Transverse colon (tissue), 4 donors: Measurements from ENCODE around the gene KLHL22.

Source experiments
- CTCF ChIP-seq, 5 experiments: fragments of 200-600 bp in 3 of 5; fragments of 450-650 bp in 2 of 5; sonication (generic) in 3 of 5; IDR thresholded peaks; 1 replicate in 2 of 5; 2 replicates in 3 of 5; pipeline ENCODE4 v1.5.1; 2016 to 2017; ENCODE audit warnings: antibody characterized with exemption in 5 of 5, inconsistent platforms in 3 of 5, mild to moderate bottlenecking in 2 of 5, moderate library complexity in 1 of 5
- POLR2A ChIP-seq: fragments of 450-650 bp; IDR thresholded peaks from one replicate; pipeline ENCODE4 v1.6.1; 2016; ENCODE audit warnings: antibody characterized with exemption, mild to moderate bottlenecking, moderate library complexity
- POLR2AphosphoS5 ChIP-seq, 3 donors: sonication (generic); formaldehyde crosslinking; IDR thresholded peaks; one replicate each; pipeline ENCODE4 v1.6.1; 2016; ENCODE audit warnings: antibody characterized with exemption in 3 of 3

GRCh38 chr22:20399866-20400605, 95.6 kb downstream of the KLHL22 start:
- no peak for TF ChIP-seq POLR2A
- no peak for TF ChIP-seq POLR2AphosphoS5 (IDR thresholded peaks at IDR 0.05)
- TF ChIP-seq CTCF (IDR thresholded peaks at IDR 0.05): no peak
